ENCODE data around the gene WASF2.

The WASF2 gene

GRCh38 chr1:27364696-27365371 lies 125.1 kb downstream of the WASF2 start:
- DNase-seq (ENCODE audit: low read depth) = peak; percentile 40
- peak overlapping the region; percentile 52 for H3K4me3 ChIP-seq (ENCODE audit: low read depth, low read length)
- no peak for TF ChIP-seq MAX (IDR thresholded peaks at IDR 0.05; ENCODE audit: low read depth, low read length)

- no peak for DNase-seq (ENCODE audit: low read depth)
- no peak overlapping the region for H3K4me3 ChIP-seq (ENCODE audit: low read depth, low read length)
- no peak for TF ChIP-seq MYC (IDR thresholded peaks at IDR 0.05; ENCODE audit: low read depth, low read length)
- no peak for TF ChIP-seq MAX (IDR thresholded peaks at IDR 0.05; ENCODE audit: low read depth, low read length)
- TF ChIP-seq, protein P1, sequence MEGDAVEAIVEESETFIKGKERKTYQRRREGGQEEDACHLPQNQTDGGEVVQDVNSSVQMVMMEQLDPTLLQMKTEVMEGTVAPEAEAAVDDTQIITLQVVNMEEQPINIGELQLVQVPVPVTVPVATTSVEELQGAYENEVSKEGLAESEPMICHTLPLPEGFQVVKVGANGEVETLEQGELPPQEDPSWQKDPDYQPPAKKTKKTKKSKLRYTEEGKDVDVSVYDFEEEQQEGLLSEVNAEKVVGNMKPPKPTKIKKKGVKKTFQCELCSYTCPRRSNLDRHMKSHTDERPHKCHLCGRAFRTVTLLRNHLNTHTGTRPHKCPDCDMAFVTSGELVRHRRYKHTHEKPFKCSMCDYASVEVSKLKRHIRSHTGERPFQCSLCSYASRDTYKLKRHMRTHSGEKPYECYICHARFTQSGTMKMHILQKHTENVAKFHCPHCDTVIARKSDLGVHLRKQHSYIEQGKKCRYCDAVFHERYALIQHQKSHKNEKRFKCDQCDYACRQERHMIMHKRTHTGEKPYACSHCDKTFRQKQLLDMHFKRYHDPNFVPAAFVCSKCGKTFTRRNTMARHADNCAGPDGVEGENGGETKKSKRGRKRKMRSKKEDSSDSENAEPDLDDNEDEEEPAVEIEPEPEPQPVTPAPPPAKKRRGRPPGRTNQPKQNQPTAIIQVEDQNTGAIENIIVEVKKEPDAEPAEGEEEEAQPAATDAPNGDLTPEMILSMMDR (IDR thresholded peaks at IDR 0.05; ENCODE audit: low read depth, low read length) = no peak
- TF ChIP-seq POLR2A (IDR thresholded peaks at IDR 0.05; ENCODE audit: extremely low read depth, insufficient read length) = no peak
Observed at GRCh38 chr1:27363766-27364695, 125.9 kb downstream of the WASF2 start.

DNA sequence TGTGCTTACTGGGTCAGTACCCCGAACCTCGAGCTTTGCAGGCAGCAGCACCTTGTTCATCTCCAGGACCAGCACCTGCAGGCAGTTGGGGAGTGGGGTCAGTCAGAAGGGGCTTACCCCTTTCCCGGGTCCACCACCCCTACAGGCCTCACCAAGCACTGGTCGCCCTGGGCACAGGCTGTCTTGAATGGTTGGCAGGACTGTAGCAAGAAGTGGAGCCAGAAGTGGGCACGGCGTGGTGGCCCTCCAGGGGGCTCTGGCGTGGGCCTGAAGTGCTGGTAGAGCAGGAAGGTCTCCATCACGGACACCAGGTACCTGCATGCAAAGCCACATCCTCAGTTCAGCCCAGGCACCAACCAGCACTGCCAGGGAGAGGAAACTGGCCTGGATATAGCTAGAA lies 128.4 kb downstream of the WASF2 start:
- no peak for DNase-seq (ENCODE audit: low read depth)
- TF ChIP-seq, protein P1 (IDR thresholded peaks at IDR 0.05; ENCODE audit: low read depth, low read length) = no peak
- no peak for TF ChIP-seq MYC (IDR thresholded peaks at IDR 0.05; ENCODE audit: low read depth, low read length)
- no peak for TF ChIP-seq MAX (IDR thresholded peaks at IDR 0.05; ENCODE audit: low read depth, low read length)
- TF ChIP-seq POLR2A (IDR thresholded peaks at IDR 0.05; ENCODE audit: extremely low read depth, insufficient read length) = no peak
- H3K4me3 ChIP-seq (ENCODE audit: low read depth, low read length) = no peak overlapping the region

GRCh38 chr1:27361044-27361402 lies 128.9 kb downstream of the WASF2 start:
- no peak overlapping the region for H3K4me3 ChIP-seq (ENCODE audit: low read depth, low read length)
- TF ChIP-seq POLR2A (IDR thresholded peaks at IDR 0.05; ENCODE audit: extremely low read depth, insufficient read length) (no peak), MAX (IDR thresholded peaks at IDR 0.05; ENCODE audit: low read depth, low read length) (no peak), MYC (IDR thresholded peaks at IDR 0.05; ENCODE audit: low read depth, low read length) (no peak)
- TF ChIP-seq, protein P1 (IDR thresholded peaks at IDR 0.05; ENCODE audit: low read depth, low read length) = no peak
- no peak for DNase-seq (ENCODE audit: low read depth)

DNA sequence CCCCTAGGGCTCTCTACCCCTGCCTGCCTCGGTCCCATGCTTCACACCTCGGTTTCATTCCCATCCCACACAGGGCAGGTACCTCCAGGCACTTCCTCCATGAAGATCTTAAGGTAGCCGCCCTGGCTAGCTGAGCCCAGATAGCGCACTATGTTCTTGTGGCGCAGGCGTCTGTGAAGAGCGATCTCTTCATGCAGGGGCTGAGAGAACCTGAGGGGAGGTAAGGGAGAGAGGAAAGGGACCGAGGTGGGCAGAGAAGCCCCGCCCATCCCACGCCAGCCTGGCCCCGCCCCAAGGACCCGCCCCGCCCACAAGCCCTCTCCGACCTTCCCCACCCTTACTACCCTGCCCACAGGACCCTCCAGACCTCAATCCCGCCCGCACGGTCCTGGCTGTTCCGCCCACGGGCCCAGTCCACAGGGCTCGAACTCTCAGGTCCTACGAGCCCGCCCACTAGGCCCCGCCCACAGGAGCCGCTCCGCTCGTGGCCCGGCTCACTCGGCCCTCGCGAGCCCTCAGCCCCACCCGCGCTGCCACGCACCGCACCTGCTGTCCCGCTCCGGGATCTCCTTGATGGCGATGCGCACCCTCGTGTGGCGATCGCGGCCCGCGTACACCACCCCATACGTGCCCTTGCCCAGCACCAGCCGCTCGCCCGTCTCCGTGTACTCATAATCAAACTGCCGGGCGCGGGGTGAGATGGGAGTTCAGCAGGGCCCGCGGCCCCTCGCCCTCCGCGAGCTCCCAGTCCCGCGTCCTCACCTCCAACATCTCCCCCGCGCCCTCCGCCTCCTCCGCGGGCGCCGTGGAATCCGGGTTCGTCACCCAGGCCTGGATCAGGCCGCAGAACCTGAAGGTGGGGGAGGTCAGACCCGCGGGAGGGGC lies 129.6 kb downstream of the WASF2 start:
- H3K4me3 ChIP-seq (ENCODE audit: low read depth, low read length) = no peak overlapping the region
- no peak for DNase-seq (ENCODE audit: low read depth)
- TF ChIP-seq MAX (IDR thresholded peaks at IDR 0.05; ENCODE audit: low read depth, low read length) (no peak), POLR2A (IDR thresholded peaks at IDR 0.05; ENCODE audit: extremely low read depth, insufficient read length) (no peak), MYC (IDR thresholded peaks at IDR 0.05; ENCODE audit: low read depth, low read length) (no peak)
- TF ChIP-seq, protein P1 (IDR thresholded peaks at IDR 0.05; ENCODE audit: low read depth, low read length) = no peak
